Measurements from ENCODE around the gene TLCD1. TPM values are rescaled to one million over a fixed set of nuclear protein-coding genes. Genes with fewer than 3 reads are reported as not detected.
"Not testable (repeated sequence)": the region's sequence is repeated elsewhere in the genome, so short reads cannot be mapped to it uniquely, and the experiment has no call there.

The TLCD1 gene
- total RNA-seq, 2 donors from 2014 or later, result 5.3 to 19.6 TPM

DNA sequence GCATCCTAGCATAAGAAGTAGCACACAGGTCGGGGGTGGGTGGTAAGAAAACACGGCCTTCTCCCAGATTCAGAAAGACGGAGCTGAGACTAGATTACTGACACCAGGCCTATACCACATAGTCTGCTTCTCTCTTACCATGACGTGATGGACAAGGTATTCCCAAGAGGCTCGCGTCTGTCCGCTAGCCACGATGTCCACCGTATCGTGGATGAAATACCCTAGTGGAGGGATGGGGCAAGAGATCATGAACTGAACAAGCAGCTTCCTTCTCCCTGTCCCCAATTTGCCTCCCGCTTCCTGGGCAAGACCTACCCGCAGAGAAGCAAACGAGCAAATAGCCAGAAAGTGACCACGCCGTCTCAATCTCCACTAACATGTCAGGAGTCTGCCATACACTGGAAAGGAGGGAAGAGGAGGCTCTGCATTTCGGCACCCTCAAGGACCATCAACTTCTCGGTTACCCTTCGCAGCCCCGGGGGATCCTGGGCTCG is 820 bp downstream of the TLCD1 start:
- intact Hi-C loops (cut with DNase I), result loop anchor here (5.0 to 10.0 kb wide), 2 partner anchors 190 to 227 kb away; partner anchors contain the start of gene PHF12
- H3K27ac ChIP-seq, result peak overlapping the region; percentile 99
- H3K4me1 ChIP-seq (replicated peaks), result peaks cover 23% of the 10 kb centered on the region

DNA sequence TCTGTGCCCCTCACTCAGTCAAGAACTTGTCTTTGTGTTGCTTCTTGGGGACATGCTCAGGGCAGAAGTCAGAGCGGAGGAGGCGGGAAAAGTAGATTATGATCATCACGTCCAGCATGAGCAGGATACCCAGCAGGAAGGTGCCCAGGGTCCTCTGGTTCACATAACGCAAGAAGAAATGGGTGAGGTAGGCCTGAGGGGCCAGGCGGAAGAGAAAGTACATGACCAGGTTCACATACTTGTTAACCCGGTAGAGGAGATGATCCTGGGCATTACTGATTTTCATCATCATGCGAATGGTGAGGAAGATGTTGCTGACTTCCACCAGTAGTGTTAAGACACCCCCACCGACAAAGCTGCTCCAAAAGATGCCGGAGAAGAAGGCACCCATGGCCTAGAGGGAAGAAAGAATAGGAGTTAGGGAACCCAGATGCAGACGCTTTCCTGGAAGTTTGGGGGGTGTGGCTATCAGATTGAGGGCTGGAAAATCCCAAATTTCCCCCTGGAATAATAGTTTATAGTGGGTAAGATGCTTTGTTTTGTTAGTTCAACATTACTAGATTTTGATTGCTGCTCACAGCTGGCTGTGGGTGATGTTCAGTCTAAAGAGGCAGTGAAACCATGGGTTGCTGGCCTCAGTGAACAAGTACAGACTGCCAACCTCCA is 1.4 kb downstream of the TLCD1 start:
- H3K4me1 ChIP-seq (replicated peaks), result peaks cover 23% of the 10 kb centered on the region
- H3K4me3 ChIP-seq, result no peak overlapping the region
- DNase-seq (ENCODE audit: low spot score), result no peak
- H3K36me3 ChIP-seq, result peaks cover 5 to 7% of the 10 kb centered on the region in 2 donors
- no peaks in the 10 kb centered on the region for H3K27me3 ChIP-seq (replicated peaks; ENCODE audit: insufficient read depth)
- TF ChIP-seq POLR2A (IDR thresholded peaks at IDR 0.05) (no peak), POLR2AphosphoS5 (IDR thresholded peaks at IDR 0.05) (no peak)
- TF ChIP-seq, protein P1, sequence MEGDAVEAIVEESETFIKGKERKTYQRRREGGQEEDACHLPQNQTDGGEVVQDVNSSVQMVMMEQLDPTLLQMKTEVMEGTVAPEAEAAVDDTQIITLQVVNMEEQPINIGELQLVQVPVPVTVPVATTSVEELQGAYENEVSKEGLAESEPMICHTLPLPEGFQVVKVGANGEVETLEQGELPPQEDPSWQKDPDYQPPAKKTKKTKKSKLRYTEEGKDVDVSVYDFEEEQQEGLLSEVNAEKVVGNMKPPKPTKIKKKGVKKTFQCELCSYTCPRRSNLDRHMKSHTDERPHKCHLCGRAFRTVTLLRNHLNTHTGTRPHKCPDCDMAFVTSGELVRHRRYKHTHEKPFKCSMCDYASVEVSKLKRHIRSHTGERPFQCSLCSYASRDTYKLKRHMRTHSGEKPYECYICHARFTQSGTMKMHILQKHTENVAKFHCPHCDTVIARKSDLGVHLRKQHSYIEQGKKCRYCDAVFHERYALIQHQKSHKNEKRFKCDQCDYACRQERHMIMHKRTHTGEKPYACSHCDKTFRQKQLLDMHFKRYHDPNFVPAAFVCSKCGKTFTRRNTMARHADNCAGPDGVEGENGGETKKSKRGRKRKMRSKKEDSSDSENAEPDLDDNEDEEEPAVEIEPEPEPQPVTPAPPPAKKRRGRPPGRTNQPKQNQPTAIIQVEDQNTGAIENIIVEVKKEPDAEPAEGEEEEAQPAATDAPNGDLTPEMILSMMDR (IDR thresholded peaks at IDR 0.05), result no peak
- intact Hi-C loops (cut with DNase I), result loop anchor here (5.0 to 10.0 kb wide), 2 partner anchors 190 to 228 kb away; partner anchors contain the start of gene PHF12
- peak overlapping the region; percentile 99 for H3K27ac ChIP-seq
- WGBS, result 68% methylated on average over 10 of the region's 10 CpGs
- H3K9me3 ChIP-seq, result no peaks in the 10 kb centered on the region

More for the DNA sequence above, 820 bp downstream of the TLCD1 start:
- Histone ChIP-seq H3K9me3 (no peaks in the 10 kb centered on the region), H3K27me3 (replicated peaks; ENCODE audit: insufficient read depth) (no peaks in the 10 kb centered on the region), H3K4me3 (peak overlapping the region; percentile 63 to 76), H3K36me3 (peaks cover 5 to 7% of the 10 kb centered on the region in 2 donors)
- TF ChIP-seq, protein P1 (IDR thresholded peaks at IDR 0.05), result no peak
- TF ChIP-seq POLR2AphosphoS5 (IDR thresholded peaks at IDR 0.05) (no peak), POLR2A (IDR thresholded peaks at IDR 0.05) (no peak)
- DNase-seq (ENCODE audit: low spot score), result no peak
- WGBS, result 27% methylated on average over 20 of the region's 20 CpGs

DNA sequence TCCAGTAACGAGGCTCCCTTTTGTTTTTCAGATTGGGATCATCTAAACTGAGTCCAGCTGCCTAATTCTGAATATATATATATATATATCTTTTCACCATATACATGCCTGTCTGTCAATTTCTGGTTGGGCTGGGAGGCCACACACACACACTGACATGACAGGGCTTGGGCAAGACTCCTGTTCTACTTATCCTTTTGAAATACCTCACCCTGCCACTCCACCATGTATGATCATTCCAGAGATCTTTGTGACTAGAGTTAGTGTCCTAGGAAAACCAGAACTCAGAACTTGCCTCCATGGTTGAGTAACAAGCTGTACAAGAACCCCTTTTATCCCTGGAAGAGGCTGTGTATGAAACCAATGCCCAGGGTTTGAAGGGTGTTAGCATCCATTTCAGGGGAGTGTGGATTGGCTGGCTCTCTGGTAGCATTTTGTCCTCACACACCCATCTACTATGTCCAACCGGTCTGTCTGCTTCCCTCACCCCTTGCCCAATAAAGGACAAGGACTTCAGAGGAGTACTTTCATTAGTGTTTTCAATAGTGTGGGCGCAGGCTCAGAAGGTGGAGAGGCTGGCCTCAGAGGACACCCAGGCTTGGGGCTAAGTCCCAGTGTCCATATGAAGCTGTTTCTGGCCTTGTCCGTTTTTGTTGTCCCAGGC is 2.1 kb downstream of the TLCD1 start:
- DNase-seq (ENCODE audit: low spot score), result peak; percentile 62
- whole genome bisulfite sequencing, result 45% methylated on average over 4 of the region's 4 CpGs
- Histone ChIP-seq H3K27ac (peak overlapping the region; percentile 99), H3K4me1 (replicated peaks) (peaks cover 23% of the 10 kb centered on the region)
- not testable (repeated sequence) for H3K27me3 ChIP-seq (replicated peaks; ENCODE audit: insufficient read depth); H3K4me3 ChIP-seq; H3K36me3 ChIP-seq; H3K9me3 ChIP-seq
- intact Hi-C loops (cut with DNase I), result loop anchor here (10.0 kb wide), 1 partner anchor 191 kb away; no protein-coding TSS in a partner anchor
- TF ChIP-seq POLR2AphosphoS5 (IDR thresholded peaks at IDR 0.05), result peak; percentile 91

DNA sequence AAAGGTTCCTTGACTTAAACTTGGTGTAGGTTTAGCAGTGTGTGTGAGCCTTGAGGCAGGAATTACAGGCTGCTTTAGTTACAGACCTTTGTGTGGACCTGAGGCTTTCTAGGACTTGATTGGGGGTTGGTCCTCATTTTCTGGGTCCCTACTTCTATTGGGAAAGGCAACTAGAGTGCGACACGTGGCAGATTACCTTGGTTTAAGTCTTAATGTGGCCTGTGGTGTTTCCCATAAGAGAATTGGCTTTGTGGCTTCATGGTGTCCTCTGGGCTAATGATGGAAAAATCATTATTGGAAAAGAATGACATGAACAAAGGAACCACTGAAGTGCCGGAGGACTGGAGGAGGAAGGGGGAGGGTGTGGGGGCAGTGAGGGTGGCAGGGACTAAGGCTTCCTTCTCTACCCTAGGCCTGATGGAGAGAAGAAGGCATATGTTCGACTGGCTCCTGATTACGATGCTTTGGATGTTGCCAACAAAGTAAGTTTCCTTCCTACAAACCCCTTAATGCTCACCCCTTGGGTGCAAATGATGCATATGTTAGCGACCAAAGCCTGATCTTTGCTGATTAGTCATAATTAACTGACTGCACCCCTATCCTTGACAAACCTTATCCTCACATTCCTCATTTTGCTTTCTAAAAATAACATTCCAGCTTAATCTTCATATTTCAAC is 2.7 kb downstream of the TLCD1 start:
- no peaks in the 10 kb centered on the region for H3K27me3 ChIP-seq (replicated peaks; ENCODE audit: insufficient read depth)
- peaks cover 23% of the 10 kb centered on the region for H3K4me1 ChIP-seq (replicated peaks)
- H3K4me3 ChIP-seq, result no peak overlapping the region
- WGBS, result 65% methylated on average over 6 of the region's 6 CpGs
- no peak for DNase-seq (ENCODE audit: low spot score)
- intact Hi-C loops (cut with DNase I), result loop anchor here (10.0 kb wide), 1 partner anchor 192 kb away; no protein-coding TSS in a partner anchor
- H3K36me3 ChIP-seq, result peaks cover 5 to 7% of the 10 kb centered on the region in 2 donors
- TF ChIP-seq, protein P1 (IDR thresholded peaks at IDR 0.05), result no peak
- TF ChIP-seq POLR2AphosphoS5 (IDR thresholded peaks at IDR 0.05), result no peak
- TF ChIP-seq POLR2A (IDR thresholded peaks at IDR 0.05), result no peak
- no peaks in the 10 kb centered on the region for H3K9me3 ChIP-seq
- H3K27ac ChIP-seq, result peak overlapping the region; percentile 99
